GM19438 (cell line): ENCODE data around the gene TMED3.

Experiments
- ATAC-seq: cut with Tn5 transposase; IDR thresholded peaks from one replicate; pipeline ENCODE4 v1.9.1; 2021; ENCODE audit warnings: low read depth; ENCODE audit not compliant: unreplicated experiment

Gene TMED3

DNA sequence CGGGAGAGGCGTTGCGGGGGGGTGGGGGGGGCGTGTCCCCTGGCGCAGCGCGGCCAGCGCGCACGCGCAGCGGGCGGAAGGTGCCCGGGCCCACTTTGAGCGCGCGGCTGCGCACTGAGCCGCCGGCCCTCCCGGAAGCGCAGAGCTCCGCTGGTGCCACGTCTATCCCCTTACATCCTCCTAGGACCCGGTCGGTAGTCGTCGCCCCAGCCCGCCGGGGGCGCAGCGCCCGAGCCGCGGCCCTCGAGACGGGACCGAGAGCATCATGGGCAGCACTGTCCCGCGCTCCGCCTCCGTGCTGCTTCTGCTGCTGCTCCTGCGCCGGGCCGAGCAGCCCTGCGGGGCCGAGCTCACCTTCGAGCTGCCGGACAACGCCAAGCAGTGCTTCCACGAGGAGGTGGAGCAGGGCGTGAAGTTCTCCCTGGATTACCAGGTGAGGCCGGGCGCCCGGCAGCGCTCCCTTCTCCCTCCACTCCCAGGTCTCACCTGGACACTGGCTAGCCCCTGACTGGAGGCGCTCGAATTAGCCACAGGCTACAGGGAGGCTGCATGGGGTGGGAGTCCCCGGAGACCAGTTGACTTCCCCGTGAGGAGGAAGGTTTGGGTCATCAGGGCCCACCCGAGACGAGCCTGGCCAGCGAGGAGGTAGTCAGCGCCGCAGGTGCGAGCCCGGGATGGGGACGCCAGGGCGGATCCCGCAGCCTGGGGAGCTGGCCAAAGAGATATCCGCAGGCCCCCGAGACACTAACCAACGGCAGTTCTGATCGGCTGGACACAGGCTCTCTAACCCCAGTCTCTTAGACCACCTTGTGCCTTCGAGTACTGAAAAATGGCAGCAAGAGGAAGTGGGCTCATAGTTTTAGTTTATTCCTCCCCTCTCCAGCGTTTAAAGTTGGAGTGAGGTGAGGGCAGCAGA, at the start of gene TMED3:
TMED3 (plus strand) TSS at position 128 of the 916 bp plus-strand sequence; CDS start at position 266, 138 bp downstream.
- ATAC-seq, result peak; percentile 90

DNA sequence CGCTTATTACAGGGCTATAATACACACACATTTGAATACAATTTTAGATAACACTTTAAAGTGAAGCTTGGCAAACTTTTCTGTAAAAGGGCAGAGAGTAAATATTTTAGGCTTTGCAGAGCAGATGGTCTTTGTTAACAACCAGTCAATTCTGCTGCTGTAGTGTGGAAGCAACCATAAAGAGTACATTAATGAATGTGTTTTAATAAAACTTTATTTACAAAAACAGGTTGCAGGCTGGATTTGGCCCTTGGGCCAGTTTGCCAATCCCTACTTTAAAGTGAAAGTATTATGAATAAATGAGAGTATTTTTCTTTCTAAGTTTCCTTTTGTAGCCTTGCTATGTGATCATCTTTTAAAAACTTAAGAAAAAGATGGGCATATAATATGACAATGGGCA, 49.1 kb upstream of the TMED3 start:
- no peak for ATAC-seq

DNA sequence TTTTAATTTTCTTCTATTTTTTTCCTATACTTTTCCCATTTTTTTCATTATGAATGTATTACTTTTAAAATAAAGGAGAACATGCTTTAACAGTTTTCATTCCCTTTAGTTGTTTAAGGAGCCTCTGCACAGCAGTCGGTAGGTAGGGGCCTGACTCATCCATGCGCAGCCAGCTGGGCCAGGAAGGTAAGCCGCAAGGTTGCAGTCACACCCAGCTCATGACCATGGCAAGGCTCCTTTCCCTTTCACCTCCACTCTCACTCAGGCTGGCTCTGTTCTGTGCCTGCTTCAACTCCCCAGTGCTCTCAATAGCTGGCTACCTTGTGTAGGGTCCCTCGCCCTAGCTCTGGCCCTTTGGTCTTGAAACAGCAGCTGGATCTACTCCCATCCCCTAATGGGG, 45.7 kb upstream of the TMED3 start:
- ATAC-seq, result no peak

DNA sequence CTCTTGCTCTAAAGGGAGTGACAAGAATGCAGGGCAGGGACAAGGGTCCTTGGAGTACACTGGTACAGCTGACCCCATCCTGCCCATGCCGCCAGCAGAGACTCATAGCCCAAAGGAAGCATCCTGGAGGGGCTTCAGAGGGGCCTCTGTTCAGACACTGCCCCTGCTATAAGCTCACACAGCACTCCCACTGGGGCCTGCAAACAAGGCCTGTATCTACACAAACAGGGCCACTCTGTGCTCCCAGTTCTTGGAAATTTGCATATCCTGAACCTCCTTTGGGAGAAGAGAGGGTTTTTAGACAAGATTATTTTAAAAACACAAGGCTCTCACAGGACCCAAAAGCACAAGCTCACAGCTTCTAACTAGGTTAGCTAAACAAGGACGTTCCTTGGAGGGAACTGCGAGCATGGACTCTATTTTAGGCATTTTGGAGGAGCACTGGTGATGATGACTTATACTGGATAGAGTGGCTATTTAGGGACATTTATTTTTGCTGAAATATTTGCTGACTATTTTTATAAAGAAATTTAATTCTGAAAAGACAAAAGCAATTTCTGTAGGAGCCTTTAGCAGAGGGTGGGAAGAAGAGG, 44.8 kb upstream of the TMED3 start:
- no peak for ATAC-seq

- no peak for ATAC-seq
These were observed 28.3 kb upstream of the TMED3 start, which contains the start of gene ANKRD34C for GRCh38 chr15:79282371-79283251. TSS of gene ANKRD34C (plus strand) at chr15:79282722. CDS start at chr15:79293285, 10,563 bp downstream.

DNA sequence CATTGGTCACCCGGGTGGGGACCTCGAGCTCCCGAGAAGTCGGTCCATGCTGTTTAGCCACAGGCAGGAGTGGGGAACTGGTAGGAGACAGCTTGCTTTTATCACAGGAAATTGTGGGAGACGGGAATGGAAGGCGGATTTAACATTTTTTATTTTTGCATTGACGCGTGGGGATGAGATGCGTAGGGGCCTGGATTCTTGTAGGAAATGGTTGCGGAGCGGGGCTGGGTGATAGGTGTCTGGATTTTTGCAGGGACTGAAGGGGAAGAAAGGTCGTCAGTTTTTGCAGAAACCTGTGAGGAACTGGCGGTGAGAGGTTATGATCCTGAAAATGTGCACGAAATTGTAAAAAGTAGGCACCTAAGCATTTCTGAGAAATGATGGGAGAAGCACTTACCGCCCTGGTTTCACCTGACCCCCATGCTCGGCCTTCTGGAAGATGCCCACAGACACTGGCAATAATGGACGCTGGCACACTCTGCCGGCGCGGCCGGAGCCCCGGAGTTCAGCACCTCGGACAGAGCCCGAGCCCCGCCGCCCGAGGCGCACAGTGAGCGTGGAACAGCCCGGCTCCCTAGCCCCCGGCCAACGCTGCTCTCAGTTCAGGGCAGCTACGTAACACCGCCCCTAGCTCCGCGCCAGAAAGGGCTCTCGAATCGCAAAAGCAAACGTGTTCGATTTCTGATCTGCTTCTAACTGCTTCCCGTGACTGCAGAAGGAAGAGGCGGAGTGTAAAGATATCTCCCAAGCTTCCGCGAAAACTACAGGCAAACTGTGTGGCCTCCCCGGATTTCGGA, 27.5 kb upstream of the TMED3 start:
- ATAC-seq, result no peak

DNA sequence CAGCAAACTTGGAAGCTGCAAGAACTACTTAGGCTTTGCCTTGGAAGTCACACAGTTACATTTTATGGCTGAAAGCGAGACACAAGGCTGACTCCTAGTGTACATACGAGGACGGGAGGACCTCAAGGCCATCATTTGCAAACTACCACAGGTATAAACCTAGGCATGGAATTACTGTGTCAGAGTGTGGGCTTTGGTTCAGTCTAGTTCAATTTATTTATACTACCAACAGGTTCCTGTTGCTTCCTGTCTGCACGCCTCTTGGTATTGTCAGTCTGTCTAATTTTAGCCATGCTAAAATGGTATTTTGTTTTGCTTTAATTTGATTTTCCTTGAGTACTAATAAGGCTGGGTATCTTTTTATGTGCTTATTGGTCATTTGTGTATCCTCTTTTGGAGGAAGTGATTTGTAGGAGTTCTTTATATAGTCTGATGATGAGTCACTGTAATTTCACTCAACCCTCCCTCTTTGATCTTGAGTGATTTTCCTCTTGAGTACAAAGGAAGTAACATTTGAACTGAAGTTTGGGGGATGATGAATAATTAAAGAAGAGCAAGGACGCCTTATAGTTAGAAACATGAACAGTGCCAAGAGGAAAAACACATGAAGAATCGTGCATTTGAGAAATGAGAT, 20.2 kb upstream of the TMED3 start:
- ATAC-seq, result no peak

DNA sequence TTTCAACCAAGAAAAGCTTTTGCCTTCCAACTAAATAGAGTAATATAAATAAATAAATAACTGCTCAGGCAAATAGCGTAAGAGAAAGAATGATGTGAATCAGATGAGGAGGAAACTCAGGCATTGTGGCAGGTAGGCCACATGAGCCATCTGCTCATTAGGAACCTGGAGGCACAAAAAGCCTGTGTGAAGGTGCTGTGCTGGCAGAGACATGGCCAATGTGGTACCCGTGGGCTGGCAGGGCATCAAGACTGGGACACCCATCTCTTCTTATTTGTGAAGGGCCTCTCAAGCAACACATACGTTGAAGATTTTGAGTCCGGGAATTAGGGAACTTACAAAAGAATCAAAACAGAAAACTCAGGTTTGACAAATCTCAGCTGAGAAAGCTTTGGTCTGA, 18.9 kb upstream of the TMED3 start:
- no peak for ATAC-seq

GRCh38 chr15:79294075-79294474, 16.8 kb upstream of the TMED3 start:
- no peak for ATAC-seq

DNA sequence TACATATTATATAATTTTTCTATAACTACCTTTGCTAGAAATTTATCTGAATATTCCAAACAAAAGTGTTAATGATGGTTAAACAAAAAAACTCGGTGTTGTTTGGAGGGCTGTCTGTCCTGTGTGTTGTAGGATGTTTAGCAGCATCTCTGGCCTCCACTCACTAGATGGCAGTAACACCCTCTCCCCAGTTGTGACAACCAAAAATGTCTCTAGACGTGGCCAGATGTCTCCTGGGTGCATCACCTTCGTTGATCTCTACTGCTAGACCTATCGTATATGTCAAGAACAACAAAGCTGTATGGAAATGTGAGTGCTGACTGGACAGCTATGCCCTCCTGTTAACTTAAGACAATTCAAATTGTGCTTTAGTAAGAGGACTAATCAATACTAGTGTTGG, 14.3 kb upstream of the TMED3 start:
- ATAC-seq, result no peak

DNA sequence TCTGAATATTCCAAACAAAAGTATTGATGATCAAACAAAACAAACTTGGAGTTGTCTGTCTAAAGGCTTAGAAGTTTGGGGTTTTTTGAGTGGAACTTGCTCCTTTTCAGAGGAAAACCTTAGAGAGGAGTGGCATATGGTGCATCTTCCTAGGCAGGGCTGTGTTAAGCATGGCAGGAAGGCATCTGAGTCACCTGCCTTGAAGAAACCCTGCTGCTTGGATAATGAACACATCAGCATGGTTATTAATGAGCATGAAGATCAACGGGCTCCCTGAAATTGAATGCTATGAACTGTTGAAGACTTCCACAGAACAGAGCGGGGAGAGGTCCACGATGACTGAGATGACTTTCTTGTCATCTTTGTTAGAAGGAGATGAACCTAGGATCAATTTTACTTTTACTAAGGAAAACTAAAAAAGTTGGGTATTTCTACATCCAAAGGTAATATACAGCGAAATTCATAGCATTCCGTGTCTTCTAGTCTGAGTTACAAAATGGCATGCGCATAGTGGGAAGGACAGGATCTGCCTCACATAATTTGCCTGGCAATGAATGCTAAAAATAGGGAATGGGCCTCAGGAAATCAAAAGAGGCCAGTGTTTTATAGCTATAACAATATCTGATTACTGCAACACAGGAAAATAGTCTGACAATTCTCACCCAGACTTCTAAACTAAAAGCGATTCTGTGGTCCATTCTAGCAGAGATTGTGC, 11.6 kb upstream of the TMED3 start:
- ATAC-seq, result no peak

GRCh38 chr15:79299841-79300235, 11.1 kb upstream of the TMED3 start:
- ATAC-seq, result no peak

DNA sequence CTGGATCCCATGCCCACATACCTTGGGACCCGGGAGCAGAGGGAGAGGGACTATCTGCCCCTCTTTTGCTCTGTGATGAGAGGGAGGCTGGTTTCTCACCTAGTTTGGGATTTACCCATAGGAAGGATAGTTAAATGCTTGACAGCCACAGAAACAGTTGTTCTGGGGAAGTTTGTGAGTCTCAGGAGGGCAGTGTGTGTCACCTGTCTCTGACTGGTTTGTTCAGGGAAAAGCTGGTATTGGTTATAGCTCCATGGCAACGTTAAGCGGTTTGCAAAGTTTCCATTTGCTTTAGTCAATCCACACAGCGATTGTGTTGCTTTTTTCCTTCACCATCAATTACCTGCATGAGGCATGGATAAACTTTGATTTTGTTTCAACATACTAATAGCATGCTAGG, 3.7 kb upstream of the TMED3 start:
- ATAC-seq, result no peak

DNA sequence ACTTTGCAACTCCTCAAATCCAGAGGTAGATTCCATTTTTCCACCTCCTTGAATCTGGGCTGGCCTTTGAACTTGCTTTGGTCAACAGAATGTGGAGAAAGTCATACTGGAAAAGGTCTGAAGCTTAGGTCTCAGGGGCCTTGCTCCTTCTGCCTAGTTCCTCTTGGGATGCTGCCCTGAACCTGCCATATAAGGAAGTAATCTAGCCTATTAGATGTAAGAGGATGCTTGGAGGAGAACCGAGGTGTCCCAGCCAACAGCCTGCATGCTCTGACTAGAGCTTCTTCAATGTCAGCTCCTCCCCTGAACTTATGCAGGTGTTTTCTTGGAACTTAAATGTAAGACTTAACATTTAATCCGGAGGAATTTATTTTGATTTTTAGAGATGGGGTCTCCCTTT, 2.0 kb upstream of the TMED3 start:
- ATAC-seq, result no peak

DNA sequence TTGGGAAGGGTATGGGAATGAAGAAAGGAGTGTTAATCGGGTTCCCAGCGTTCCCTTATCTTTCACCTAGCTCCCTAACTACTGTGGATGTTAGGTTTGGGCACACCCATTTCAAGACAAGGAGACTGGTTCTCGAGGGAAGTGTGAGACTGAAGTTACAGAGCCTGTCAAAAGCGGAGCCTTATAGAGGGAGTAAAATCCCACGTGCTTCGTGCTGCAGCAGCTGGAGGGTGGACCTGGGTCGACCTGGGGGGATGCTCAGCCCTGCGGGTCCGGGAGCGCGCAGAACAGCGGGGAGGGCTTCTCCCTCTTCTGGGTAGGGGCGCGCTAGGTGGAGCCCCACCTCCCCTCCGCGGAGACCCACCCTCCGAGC, 314 bp upstream of the TMED3 start:
- peak; percentile 38 for ATAC-seq

GRCh38 chr15:79311901-79312553, 1.1 kb downstream of the TMED3 start:
- no peak for ATAC-seq

- no peak for ATAC-seq
These were observed 3.3 kb downstream of the TMED3 start for GRCh38 chr15:79314186-79314585.

DNA sequence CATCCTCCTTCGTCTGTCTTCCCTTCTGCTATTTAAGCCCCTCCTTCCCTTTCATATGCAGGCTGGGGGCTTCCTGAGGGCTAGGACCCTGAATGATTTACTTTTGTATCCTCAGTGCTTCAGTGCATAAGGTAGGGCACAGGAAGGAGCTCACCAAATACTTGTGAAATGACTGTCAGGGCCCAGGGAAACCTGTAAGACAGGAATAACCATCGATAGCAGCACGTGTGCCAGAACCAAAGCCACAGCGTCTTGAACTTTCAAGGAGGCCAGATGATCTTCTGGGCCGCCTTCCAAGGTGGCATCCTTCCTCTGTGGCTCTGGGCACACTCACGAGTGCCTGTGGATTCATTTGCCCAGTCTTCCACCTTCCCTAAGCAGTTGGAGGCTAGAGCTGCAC, 3.9 kb downstream of the TMED3 start:
- no peak for ATAC-seq
